Measurements from ENCODE around the gene SENP8.

The SENP8 gene

DNA sequence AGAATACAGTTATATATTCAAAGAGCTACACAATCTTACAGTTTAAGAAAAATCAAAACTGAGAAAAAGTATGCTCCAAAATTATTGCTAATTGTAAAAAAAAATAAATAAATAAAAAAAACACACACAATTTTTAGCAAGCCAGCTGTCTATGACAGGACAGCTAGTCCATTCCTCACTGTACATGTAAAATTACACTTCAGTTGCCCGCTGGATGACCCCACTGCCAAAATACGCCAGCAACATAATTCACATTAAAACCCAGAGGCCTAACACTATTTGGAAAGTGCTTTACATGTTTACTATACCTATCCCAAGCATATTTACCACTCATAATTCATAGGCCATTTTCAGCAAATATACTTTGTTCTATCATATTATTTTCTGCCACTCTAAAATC is 6.1 kb upstream of the SENP8 start:
- intact Hi-C loops (cut with DNase I) = no loop called here

DNA sequence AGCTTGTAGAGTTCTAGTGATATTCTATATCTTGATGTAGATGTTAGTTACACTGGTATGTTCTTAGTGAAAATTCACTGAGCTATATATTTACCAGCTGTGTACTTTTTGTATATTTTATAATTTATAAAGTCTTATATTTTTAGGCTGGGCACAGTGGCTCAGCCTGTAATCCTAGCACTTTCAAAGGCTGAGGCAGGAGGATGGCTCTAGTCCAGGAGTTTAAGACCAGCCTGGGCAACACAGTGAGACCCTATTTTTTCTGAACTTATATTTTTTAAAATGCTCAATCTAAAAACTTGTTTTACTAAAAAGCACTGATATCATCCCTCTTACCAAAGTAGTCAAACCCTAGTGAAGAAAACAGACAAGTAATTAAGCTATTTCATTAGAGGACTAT is 5.4 kb upstream of the SENP8 start:
- intact Hi-C loops (cut with DNase I) = no loop called here
- no peak for DNase-seq

More for the DNA sequence above, 6.1 kb upstream of the SENP8 start:
- no peak for DNase-seq

- no peak for DNase-seq
- intact Hi-C loops (cut with DNase I) = no loop called here
Observed at GRCh38 chr15:72113347-72114031, 4.7 kb upstream of the SENP8 start.

DNA sequence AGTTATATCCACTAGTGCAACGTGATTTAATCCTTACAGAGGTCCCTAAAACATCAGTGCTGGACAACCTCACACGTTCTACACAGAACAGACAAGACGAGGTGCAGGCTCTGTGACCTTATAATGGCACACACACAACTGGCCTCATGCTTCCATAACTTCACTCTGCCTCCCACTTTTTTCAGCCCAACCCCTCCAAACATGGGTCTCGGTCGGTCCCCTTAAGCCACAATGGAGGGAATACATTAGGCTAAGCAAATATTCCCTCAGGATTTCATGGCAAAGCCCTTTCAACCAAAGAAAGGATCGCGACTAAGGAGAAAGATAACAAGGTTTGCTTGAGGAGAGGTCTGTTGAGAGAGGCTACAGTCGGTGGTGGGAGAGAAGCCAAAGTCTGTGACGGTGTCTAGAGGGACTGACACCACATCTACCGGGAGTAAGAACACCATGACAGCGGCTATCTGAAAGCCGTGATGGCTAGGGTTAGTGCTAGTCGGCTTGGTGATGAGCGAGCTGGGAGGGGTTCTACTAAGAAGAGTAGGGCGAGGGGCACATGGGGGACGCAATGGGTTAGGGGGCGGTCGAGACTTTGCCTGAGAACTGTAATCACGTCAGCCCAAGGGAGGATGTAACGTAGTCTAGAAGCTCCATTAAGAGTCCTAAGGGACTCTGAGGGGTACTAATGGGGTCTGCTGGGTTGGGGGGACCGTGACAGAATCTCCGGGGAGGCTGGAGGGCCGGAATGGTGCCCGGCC is 1.3 kb upstream of the SENP8 start:
- intact Hi-C loops (cut with DNase I) = no loop called here

GRCh38 chr15:72117486-72118016 is 652 bp upstream of the SENP8 start:
- intact Hi-C loops (cut with DNase I) = loop anchor here (2.0 kb wide), 1 partner anchor 113 kb away; the partner anchor contains the start of gene PKM
- DNase-seq = peak in 1 of 10 donors; percentile 35

More for the DNA sequence above, 1.3 kb upstream of the SENP8 start:
- DNase-seq = peak in 6 of 10 donors; percentile 6 to 67 (median 16)

DNA sequence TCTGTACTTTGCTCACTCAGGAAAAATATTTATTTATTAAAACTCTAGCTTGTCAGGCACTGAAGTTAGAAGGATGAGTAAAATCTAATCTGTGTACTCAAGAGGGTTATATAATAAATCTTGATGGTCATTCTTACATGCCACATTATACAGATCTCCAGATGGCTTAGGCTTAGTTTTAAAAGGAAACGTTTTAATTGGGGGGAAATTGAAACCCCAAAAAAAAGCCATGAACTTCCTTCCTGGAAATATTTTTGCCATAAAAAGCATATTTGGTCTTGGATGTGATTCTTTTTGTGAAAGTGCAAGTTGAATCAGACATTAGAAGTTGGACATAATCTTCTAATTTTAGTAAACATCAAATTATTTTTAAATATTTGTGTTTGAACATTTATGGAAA is 6.0 kb downstream of the SENP8 start:
- intact Hi-C loops (cut with DNase I) = no loop called here

GRCh38 chr15:72127724-72128322 is 9.6 kb downstream of the SENP8 start:
- DNase-seq = no peak

More for the DNA sequence above, 6.0 kb downstream of the SENP8 start:
- no peak for DNase-seq

DNA sequence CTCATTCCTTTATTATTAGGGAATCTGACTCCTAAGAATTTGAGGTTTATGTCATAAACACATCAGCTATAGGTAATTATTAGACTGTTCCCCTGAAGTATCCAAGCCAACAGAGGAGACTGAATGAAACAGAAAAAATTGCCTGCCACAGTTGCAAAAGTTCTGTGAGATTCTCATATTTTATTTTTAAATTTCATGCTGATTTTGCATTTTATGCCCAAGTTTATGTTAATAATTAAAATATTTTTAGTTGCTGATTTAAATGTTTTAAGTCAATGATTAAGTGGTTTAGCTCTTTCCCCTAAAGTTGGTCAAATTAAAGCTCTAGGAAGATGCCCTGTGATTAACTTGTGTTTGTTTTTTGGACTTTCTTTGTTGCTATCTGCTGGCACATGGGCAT is 10.2 kb downstream of the SENP8 start:
- intact Hi-C loops (cut with DNase I) = no loop called here
- DNase-seq = no peak

More at GRCh38 chr15:72127724-72128322, 9.6 kb downstream of the SENP8 start:
- intact Hi-C loops (cut with DNase I) = no loop called here

- intact Hi-C loops (cut with DNase I) = no loop called here
- DNase-seq = no peak
Observed at GRCh38 chr15:72130272-72130671, 12.1 kb downstream of the SENP8 start.

DNA sequence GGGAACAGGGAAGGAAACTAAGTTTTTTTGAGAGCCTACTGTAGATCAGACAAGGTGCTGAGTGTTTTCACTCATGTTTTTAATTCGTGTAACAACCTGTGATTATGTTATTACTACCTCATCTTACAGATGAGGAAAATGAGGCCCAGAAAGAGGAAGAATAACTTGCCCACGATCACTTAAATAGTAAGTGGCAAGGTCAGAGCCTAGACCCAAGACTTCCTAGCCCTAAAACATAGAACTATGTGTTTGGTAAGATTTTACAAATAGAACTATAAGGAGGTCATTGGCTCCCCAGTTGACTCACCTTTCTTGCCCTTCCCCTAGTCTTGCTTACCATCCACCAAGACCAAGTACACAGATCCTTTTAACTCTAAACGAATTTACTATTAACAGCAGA is 13.7 kb downstream of the SENP8 start:
- intact Hi-C loops (cut with DNase I) = no loop called here
- DNase-seq = no peak

DNA sequence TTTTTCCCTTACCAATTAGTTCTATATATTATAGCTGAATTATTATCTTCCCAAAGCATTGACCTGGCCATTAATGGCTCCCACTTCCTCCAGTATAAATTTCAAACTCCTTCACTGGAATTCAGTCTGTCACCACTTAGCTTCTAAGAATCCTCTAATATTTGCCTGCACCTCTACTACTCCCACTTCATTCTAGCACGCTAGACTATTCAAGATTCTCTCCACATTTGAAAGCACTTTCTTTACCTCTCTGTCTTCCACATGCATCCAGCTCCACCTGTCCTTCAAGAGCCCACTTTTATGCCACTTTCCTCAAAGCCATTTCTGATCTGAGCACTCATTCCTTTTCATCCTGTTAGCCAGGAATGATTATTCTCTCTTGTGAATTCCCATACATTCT is 15.0 kb downstream of the SENP8 start:
- intact Hi-C loops (cut with DNase I) = no loop called here
- no peak for DNase-seq

DNA sequence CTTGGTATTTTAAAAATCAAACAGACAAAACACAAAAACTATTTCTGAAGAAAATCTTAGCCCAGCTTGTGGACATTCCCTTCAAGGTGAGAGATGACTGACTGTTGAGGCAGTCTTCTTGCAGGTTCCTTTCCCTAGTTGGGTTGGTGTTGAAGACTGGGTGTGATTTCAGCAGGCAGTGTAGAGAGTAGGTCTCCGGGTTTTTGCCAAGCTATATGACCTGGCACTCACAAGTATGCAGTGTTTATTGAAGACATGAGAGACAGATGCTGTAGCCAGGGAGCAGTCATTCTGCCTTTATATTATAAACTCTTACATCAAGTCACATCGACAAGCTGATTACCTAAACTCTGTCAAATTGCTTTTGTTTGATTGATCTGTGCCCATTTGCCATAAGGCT is 17.5 kb downstream of the SENP8 start:
- DNase-seq = no peak
- intact Hi-C loops (cut with DNase I) = no loop called here

DNA sequence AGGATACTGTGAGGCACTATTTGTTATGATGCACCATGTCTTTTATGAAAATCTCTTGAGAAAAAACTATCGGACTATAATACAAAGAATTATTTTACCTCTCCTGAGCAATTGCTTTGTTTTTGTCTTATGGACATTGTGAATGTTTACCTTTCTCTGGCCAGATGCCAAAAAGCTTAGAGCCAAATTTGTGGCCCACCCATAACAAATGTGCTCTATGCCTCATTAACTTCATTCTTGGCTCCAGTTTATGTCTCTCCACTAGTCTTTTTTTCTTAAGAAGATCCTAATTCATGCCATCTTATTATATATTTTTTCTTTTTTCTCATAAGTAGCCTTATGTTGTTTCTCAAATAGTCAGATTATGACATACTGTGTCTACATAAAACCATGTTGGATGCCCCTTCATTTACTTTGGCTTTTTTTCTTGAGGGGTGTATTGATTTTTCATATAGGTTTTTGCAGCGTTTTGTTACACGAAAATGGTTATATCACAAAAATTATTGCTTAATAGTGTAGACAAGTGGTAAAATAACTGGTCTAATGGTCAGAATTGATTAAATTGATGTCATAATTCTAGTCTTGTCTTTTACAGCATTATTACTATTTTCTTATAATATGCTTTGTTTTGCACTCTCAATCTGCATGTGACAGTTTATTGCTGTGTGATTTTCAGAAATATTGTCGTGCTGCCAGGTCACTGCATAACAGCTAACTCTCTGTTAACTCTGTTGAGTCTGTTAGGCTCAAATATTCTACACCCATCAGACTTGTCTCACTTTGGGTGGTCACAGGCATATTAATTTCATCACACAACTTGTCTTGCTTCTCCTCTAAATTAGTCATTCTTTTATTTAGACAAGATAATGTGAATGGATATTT is 18.2 kb downstream of the SENP8 start:
- no peak for DNase-seq
- intact Hi-C loops (cut with DNase I) = no loop called here

- intact Hi-C loops (cut with DNase I) = no loop called here
- no peak for DNase-seq
Observed at GRCh38 chr15:72139667-72140066, 21.5 kb downstream of the SENP8 start.

DNA sequence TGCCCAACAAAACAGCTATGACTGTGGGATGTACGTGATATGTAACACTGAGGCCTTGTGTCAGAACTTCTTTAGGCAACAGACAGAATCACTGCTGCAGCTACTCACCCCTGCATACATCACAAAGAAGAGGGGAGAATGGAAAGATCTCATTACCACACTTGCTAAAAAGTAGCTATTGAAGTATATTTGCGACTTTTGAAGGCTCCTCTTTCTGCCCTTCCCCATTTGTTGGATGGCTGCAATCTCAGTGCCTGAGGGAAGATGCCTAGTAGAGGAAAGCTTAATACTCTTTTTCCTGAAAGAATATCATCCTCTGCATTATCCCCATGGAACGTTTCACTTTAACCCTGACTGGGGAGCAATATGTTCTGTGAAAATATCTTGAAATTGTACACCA is 21.9 kb downstream of the SENP8 start:
- intact Hi-C loops (cut with DNase I) = no loop called here

GRCh38 chr15:72141171-72142084 is 23.2 kb downstream of the SENP8 start:
- no peak for DNase-seq
- intact Hi-C loops (cut with DNase I) = no loop called here

More for the DNA sequence above, 21.9 kb downstream of the SENP8 start:
- DNase-seq = no peak

DNA sequence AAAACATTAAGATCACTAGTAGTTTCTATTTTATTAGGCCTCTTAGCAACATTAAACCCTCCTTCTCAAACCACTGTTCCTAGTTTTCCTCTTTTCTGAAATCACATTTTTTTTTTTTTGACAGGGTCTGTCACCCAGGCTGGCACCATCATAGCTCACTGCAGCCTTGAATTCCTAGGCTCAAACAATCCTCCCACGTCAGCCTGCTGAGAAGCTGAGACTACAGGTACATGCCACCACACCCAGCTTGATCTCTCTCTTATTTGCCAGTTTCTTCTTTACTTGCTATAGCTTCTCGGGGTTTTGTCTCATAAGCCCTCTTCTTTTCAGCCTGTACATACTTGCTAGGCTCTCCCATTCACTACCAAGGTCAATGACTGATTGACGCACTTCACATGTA is 28.0 kb downstream of the SENP8 start:
- DNase-seq = no peak
- intact Hi-C loops (cut with DNase I) = no loop called here

- DNase-seq = no peak
- intact Hi-C loops (cut with DNase I) = no loop called here
Observed at GRCh38 chr15:72146934-72147333, 28.7 kb downstream of the SENP8 start.

DNA sequence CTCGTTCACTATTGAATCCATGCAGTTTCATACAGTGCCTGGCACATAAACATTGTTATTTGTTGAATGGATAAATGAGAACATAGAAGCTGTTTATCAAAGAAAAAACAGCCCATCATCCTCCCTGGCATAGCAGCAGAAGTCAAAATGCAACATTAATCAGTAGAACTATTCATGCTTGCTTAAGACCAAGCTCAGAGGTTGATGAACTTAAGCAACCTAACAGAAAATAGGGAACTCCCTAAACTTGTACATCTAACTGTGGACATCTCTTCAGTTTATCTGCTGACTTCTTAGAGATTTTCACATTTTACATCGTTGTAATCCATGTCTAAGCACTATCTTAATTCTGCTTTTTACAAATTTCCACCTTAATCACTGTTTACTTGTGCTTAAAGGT is 29.2 kb downstream of the SENP8 start:
- intact Hi-C loops (cut with DNase I) = no loop called here

More for the DNA sequence above, 29.2 kb downstream of the SENP8 start:
- DNase-seq = no peak
